Ureter (tissue), 1 donor: ENCODE results near the gene P2RY14. TPM values are rescaled to one million over a fixed set of nuclear protein-coding genes. Genes with fewer than 3 reads are reported as not detected.
A peak's percentile ranks its signal among the peaks of the same experiment; 100 is the strongest.

Source experiments
- DNase-seq: peaks from one replicate; pipeline ENCODE4 v3.0.0-alpha.2; 2020; ENCODE audit warnings: low spot score
- total RNA-seq: library from RNA; stranded (reverse); gene quantifications from one replicate; pipeline ENCODE4 v1.2.4, GENCODE V29; 2023
- donor health status: DM: yes; HTN: yes; CAD: no.

P2RY14 gene
- total RNA-seq, 1 donor from 2014 or later, result 0.68 TPM

DNA sequence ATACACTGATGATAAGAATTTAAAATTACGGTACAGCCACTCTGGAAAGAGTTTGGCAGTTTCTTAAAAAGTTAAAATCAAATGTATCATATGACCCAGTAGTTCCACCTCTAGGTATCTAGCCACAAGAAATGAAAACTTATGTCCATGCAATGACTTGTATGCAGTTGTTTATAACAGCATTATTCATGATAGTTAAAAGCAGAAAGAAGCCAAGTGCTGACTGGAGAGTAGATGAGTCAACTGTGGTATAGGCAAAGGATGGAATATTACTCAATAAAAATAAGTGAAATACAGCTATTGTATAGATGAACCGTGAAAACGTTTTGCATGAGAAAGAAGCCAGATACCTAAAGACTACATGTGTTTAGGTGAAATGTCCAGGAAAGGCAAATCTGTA lies 23.4 kb upstream of the P2RY14 start:
- no peak for DNase-seq

DNA sequence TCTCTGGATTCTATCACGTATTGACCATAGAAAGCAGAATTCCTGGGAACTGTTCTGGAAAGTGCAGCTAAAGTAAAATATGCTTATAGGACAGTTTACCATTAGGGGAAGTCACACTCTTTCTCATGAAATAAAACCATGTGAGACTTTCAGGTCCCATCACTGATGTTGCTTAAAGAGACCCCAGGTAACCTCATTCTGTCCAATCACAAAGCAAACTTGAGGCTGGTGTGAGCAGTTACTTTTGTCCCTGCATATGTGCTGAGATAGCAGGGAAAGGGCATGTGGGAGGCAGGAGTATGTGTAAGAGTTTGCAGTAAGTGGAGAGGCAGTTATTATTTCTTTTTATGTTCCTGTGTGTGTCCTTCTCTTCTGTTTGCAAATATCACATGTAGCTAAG lies 22.2 kb upstream of the P2RY14 start:
- DNase-seq, result no peak

DNA sequence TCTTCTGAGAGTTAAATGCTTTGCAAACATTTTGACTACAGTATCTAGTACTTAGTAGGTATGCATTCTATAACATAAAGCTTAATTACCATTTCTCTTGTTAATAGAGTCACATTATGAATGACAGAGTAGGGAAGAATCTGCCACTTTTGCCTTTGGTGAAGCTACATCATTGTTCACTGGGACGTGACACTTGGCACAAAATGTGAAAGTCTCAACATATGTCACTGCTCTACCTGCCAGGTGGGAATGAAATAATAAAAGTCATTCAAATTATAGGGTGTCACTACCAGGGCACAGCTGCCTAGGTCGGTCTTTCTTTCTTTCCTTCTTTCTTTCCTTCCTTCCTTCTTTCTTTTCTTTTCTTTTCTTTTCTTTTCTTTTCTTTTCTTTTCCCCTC lies 20.7 kb upstream of the P2RY14 start:
- no peak for DNase-seq

DNA sequence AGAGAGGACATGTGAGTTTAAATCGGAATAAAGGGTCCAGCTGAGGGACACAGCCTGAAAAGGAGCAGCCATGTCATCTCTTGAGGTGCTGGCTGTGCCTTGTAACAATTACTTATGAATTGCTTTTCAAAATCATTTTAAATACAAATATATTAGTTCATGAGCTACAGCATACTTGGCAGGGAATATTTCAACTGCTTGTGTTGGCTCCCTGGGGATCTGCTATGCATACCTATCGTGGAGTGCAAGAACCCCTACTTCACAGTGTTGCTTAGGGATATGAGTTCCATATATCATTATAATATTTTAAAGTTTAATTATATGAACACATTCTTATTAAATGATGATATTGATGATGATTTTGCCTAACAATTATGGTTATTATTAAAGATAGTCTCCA lies 19.1 kb upstream of the P2RY14 start:
- DNase-seq, result no peak

GRCh38 chr3:151296226-151296625 lies 17.9 kb upstream of the P2RY14 start:
- DNase-seq, result no peak

DNA sequence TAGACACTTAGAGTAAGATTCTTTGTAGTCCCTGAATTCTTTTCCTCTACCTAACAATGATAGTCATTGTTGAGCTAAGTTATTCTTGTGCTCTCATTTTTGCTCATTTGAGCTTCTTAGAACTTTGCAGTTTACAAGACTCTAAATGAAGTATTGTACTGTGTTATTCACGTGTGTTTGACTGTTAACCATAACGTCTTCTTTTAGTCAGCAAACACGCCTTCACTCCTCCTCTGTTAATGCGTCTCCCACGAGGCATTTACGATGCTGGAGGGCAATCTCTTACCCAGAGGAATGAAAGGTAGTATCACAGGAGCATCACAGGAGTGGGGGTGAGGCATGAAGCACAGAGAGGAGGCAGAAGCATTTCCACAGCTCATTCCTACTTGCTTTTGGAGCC lies 14.8 kb upstream of the P2RY14 start:
- no peak for DNase-seq

DNA sequence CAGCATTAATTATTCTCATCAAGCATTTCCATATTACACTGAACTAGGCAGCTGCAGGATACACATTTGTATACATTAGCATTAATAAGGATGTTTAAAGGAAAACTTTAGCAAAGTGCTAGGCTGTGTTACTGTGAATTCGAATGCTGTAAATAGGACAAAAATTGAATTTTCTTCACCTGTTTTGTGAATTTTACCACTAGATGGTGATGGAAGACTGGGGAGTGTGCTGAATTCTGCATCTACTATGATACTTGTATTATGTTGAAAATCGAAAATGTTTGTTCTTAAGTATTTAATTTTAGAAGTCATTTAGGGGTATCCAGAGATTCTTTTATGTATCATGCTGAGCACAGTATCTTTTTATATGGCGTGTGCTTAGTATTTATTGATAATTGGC lies 12.3 kb upstream of the P2RY14 start:
- DNase-seq, result no peak

DNA sequence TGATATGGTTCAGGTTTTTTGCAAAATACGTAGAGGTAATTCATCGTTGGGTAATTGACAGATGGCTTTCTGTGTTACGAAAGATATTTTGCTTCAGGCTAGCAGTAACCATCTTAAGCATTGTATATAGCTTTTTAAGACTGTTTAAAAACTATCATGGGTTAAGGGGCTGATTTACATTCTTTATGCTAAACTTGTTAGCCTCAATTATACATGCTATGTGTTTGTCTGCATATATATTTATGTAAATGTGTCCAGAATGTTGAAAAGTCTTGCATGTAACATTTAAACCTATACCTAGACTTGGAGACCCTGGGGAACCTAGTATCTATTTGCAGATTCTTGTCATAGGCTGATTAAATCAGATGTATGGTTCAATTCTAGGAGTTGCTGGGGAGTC lies 11.1 kb upstream of the P2RY14 start:
- DNase-seq, result no peak

DNA sequence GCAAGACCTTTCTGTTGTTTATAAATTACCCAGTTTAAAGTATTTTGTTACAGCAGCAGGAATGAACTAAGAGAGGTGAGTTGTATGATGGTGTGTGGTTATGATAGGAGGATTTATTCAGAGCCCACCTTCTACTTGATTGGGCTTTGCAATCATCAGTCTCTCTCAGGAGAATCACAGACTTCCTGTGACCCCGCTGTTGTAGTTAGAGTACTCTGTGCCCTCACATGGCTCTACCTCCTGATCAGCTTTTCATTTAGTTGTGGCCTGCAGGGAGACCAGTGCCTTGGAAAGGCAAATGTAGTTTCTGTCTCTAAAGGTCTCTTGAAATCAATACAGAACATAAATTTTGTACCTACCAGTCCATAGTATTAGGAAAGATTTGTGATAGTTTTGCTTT lies 7.6 kb upstream of the P2RY14 start:
- DNase-seq, result no peak

GRCh38 chr3:151283907-151284461 lies 5.6 kb upstream of the P2RY14 start:
- DNase-seq, result peak; percentile 50

DNA sequence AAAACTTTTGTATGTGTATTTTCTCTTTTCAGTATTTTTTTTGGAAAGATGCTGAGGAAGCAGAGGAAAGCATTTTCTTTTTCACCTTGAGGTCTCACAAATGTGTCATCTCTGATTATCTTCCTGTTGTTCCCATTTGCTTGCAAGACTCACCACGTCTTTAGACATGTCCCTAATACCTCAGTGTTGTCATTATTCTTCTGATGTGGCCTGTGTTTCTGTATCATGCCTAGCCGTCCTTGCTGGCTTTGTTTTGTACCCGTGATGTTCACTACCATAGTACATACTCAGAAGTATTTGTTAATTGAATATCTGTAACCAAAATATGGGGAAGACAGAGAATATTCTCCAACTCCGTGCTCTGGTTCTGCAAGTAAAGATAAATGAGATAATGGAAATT lies 5.0 kb upstream of the P2RY14 start:
- no peak for DNase-seq

DNA sequence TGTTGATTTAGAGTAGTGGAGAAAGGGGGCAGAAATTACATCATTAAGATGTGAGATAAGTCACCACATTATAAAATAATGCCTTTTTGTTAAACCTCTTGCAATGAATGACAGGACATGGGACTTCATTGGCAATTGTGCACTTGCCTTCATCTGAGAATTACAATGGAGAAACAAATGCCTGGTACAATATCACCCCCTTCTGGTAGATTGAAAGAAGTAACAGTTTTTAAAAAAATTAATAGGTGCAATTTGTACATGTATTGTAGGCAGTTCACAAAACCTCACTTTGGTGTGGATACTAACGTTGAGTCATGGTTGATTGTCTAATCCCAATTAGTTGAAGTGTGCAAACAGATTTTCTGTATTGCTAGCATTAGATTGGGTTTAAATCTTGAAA lies 4.6 kb upstream of the P2RY14 start:
- no peak for DNase-seq

DNA sequence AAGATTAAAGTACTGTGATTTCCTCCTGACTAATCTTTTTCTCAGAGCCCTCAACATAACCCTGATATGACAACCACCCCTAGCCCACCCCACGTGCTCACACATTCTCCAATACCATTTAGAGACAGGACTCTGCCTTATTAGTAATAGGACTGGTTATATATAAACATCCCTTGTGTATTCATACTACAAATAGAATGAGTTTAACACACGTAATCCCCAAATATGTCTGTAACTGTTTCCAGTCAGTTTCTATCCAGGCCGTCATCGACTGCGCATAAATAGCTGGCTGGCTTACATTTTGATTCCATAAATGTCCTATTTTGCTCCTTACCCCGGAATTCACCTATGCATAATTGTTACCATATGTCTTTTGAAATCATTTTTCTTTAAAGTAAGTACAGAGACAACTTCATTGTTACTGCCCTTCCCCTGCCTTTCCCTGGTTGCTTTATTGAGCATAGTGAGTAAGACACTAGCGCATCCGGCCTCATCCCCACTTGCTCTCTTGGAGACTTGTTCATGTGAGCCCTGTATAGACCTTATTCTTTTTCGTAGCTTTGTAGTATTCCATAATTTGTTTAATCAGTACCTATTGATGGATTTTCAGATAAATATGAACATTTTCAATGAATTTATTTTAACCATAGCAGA lies 3.5 kb upstream of the P2RY14 start:
- no peak for DNase-seq

- DNase-seq, result no peak
Observed at GRCh38 chr3:151276687-151277042, 1.7 kb downstream of the P2RY14 start.

DNA sequence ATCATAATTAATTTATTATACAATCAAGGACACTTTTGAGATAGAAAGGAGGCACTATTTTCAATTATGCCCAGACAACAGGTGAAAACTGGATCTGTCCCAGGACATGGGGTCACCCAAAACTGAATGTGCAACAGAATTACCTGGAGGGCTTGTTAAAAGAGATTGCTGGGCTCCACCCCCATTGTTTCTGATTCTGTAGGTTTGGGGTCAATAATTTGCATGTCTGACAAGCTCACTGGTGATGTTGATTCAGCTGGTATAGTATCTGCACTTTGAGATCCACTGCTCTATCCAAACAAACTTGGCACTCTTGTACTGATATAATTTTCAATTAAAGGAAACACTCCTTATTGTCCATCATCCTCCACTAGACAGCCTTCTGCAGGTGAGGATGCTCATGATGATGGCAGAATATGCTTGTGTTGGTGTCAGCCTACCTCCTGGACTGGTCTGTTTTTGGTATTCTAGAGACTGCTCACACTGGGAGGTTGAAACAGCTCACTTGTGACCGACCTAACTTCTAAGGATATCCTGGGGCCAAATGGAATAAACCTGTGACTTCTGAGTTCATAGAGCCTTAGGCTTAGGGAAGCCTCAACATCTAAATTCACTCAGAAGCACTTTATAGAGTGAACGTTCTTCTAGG lies 2.2 kb downstream of the P2RY14 start:
- no peak for DNase-seq

DNA sequence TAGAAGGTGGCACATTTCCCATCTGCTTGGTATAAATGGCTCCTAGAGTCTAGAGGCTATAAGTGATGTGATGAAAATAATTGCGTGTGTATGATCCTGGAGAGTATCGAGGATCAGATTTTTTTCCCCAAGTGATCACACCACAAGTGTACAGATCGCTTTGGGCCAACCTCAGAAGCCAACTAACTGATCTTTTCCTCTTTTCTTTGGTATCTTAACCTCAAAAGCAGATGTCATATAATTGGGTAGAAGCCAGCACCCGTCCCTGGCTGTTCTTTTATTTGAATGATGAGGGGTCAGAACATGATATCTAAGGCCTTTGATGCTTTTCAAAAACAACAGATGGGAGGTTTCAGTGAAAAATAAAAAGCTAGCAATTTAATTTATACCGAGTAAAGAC lies 3.3 kb downstream of the P2RY14 start:
- DNase-seq, result no peak

GRCh38 chr3:151269631-151270030 lies 8.7 kb downstream of the P2RY14 start:
- DNase-seq, result no peak

- DNase-seq, result no peak
Observed at GRCh38 chr3:151268267-151269235, 9.8 kb downstream of the P2RY14 start.

- DNase-seq, result no peak
Observed at GRCh38 chr3:151267066-151267465, 11.3 kb downstream of the P2RY14 start.

- no peak for DNase-seq
Observed at GRCh38 chr3:151265866-151266265, 12.5 kb downstream of the P2RY14 start.

- DNase-seq, result no peak
Observed at GRCh38 chr3:151265166-151265565, 13.2 kb downstream of the P2RY14 start.

GRCh38 chr3:151264605-151265004 lies 13.7 kb downstream of the P2RY14 start:
- DNase-seq, result no peak
